ENCODE data around the gene TBC1D17. TPM values are rescaled to one million over a fixed set of nuclear protein-coding genes. Genes with fewer than 3 reads are reported as not detected.

Gene TBC1D17
- total and polyA plus RNA-seq, 10 of the 15 experiments (the other 5 are each of a cell fraction or from before 2014, with no cell fraction given), result 0.42 to 20.4 (median 11.2) TPM

DNA sequence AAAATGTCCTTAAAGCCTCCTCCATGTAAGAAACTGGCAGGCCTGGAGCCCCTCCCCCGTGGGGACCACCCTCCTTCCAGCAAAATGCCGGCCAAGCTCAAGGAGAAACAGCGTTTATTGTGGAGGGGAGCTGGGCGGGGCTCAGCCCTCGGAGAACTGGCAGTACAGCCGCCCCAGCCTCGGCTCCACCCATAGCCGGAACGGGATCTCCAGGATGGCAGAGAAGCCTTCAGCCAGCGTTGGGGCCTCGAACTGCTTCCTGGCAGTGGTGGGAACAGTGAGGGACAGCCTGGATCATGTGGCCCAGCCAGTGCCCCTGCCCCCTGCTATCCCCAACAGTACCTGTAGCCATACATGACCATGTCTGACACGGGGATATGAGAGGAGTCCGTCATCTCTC, 16.4 kb upstream of the TBC1D17 start (continued):
- TF ChIP-seq MTA2 (IDR thresholded peaks at IDR 0.05; ENCODE audit: low read depth), result no peak
- TF ChIP-seq CREM (IDR thresholded peaks at IDR 0.05; ENCODE audit: low read depth), result no peak
- TF ChIP-seq FOXM1 (IDR thresholded peaks at IDR 0.05; ENCODE audit: low read depth, low read length), result no peak
- TF ChIP-seq POLR2AphosphoS2 (IDR thresholded peaks at IDR 0.05; ENCODE audit: low read depth, low read length), result no peak
- TF ChIP-seq, protein P1, sequence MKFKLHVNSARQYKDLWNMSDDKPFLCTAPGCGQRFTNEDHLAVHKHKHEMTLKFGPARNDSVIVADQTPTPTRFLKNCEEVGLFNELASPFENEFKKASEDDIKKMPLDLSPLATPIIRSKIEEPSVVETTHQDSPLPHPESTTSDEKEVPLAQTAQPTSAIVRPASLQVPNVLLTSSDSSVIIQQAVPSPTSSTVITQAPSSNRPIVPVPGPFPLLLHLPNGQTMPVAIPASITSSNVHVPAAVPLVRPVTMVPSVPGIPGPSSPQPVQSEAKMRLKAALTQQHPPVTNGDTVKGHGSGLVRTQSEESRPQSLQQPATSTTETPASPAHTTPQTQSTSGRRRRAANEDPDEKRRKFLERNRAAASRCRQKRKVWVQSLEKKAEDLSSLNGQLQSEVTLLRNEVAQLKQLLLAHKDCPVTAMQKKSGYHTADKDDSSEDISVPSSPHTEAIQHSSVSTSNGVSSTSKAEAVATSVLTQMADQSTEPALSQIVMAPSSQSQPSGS (IDR thresholded peaks at IDR 0.05; ENCODE audit: low read length), result no peak
- TF ChIP-seq HCFC1 (IDR thresholded peaks at IDR 0.05; ENCODE audit: low read length), result no peak
- TF ChIP-seq HDAC2 (IDR thresholded peaks at IDR 0.05), result no peak
- TF ChIP-seq POU2F2 (IDR thresholded peaks at IDR 0.05; ENCODE audit: borderline replicate concordance, low read depth, low read length), result no peak
- TF ChIP-seq POLR2A (IDR thresholded peaks at IDR 0.05; ENCODE audit: low read depth, low read length), result no peak
- TF ChIP-seq, protein P2, sequence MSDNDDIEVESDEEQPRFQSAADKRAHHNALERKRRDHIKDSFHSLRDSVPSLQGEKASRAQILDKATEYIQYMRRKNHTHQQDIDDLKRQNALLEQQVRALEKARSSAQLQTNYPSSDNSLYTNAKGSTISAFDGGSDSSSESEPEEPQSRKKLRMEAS (IDR thresholded peaks at IDR 0.05; ENCODE audit: low read depth, low read length), result no peak
- TF ChIP-seq SPI1 (IDR thresholded peaks at IDR 0.05; ENCODE audit: borderline replicate concordance, insufficient read depth, low read depth, low read length), result no peak
- TF ChIP-seq KDM1A (IDR thresholded peaks at IDR 0.05; ENCODE audit: borderline replicate concordance), result no peak

DNA sequence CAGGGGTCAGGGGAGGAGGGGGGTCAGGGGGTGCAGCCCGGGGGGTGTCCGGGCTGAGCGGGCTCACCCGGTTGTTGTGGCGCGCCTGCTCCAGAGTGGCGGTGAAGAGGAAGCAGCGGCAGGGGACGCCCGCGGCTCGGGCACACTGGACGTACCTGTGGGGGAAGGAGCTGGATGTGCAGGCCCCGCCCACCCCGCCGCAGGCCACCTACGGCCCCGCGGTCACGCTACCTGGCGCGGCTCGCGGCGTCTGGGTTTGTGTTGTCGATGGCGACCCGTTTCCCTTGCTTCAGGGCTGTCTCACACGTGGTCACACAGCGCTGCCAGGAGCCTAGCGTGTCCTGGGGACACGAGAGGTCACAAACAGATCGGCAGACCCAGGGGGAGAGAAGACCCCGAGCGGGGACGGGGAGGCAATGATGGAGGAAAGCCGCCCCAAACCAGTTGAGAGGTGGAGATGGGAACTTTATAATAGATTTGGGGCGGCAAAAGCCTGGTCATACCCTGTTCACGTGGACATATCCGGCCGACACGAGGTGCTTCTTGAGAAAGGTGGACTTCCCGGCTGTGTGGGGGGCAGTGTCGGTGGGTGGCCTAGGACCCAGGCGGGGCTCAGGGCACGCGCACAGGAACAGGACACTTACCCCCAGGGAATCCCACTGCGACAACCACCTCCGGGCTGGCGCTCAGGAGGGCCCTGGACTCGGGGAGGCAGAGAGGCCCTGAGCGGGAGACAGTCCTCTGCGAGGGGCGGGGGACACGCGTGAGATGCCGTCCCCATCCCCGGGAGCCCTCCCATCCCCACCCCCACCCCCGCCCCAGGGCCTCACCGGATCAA, 15.7 kb upstream of the TBC1D17 start:
- TF ChIP-seq, protein P3, sequence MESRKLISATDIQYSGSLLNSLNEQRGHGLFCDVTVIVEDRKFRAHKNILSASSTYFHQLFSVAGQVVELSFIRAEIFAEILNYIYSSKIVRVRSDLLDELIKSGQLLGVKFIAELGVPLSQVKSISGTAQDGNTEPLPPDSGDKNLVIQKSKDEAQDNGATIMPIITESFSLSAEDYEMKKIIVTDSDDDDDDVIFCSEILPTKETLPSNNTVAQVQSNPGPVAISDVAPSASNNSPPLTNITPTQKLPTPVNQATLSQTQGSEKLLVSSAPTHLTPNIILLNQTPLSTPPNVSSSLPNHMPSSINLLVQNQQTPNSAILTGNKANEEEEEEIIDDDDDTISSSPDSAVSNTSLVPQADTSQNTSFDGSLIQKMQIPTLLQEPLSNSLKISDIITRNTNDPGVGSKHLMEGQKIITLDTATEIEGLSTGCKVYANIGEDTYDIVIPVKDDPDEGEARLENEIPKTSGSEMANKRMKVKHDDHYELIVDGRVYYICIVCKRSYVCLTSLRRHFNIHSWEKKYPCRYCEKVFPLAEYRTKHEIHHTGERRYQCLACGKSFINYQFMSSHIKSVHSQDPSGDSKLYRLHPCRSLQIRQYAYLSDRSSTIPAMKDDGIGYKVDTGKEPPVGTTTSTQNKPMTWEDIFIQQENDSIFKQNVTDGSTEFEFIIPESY (IDR thresholded peaks at IDR 0.05), result peak; percentile 77; the same call in 1 of the 2 replicates
- TF ChIP-seq NFXL1 (IDR thresholded peaks at IDR 0.05; ENCODE audit: borderline replicate concordance), result no peak
- Histone ChIP-seq H2AFZ (ENCODE audit: control insufficient read depth, low read depth, low read length) (no peak overlapping the region), H3K4me3 (no peak overlapping the region), H3K4me1 (ENCODE audit: control insufficient read depth, insufficient read depth, low read length) (peaks cover 3% of the 10 kb centered on the region; the same call in 1 of the 2 replicates), H3K9ac (ENCODE audit: control insufficient read depth, insufficient read depth, low read length) (no peak overlapping the region), H3K79me2 (ENCODE audit: control insufficient read depth, insufficient read depth, low read length) (peaks cover 15% of the 10 kb centered on the region), H3K4me2 (ENCODE audit: control insufficient read depth, insufficient read depth) (no peak overlapping the region), H3K36me3 (ENCODE audit: control insufficient read depth in 2 of 2, insufficient read depth in 2 of 2, low read length in 1 of 2) (peaks cover 9 to 32% of the 10 kb centered on the region in 2 experiments), H4K20me1 (ENCODE audit: control insufficient read depth, insufficient read depth) (no peaks in the 10 kb centered on the region), H3K9me3 (replicated peaks; ENCODE audit: control insufficient read depth, insufficient read depth, low read length) (no peaks in the 10 kb centered on the region), H3K27me3 (replicated peaks in 1 of 2; ENCODE audit: control insufficient read depth in 2 of 2, insufficient read depth in 2 of 2, low read length in 1 of 2) (no peaks in the 10 kb centered on the region), H3K27ac (ENCODE audit: control insufficient read depth, insufficient read depth) (no peak overlapping the region)
- RAD21 ChIA-PET (ENCODE audit: unreplicated experiment), result no interaction called here
- intact Hi-C loops (cut with micrococcal nuclease; ENCODE audit: unreplicated experiment), result no loop called here
- in situ Hi-C loops (cut with MboI), result no loop called here
- POLR2A ChIA-PET, result no interaction called here
- FAIRE-seq (no peak), DNase-seq (ENCODE audit: low read depth, low spot score) (no peak), ATAC-seq (no peak)
- 97% methylated on average over 37 of the region's 60 CpGs for WGBS (ENCODE audit: insufficient coverage, insufficient replicate concordance, low lambda C conversion rate, missing lambda C conversion rate)
- CTCF ChIA-PET, result interaction anchor here (0.6 kb wide), 1 partner anchor 57 kb away, joined by 3 read pairs; no protein-coding TSS in a partner anchor
- BruUV-seq (replicated peaks), result no TSS peak
- SMC1A ChIA-PET (ENCODE audit: uncharacterized antibody, unreplicated experiment), result no interaction called here
